ENCODE results near the gene CFD.

CFD gene

GRCh38 chr19:875265-875879 lies 15.9 kb downstream of the CFD start:
- no peak for TF ChIP-seq CTCF (IDR thresholded peaks at IDR 0.05)

DNA sequence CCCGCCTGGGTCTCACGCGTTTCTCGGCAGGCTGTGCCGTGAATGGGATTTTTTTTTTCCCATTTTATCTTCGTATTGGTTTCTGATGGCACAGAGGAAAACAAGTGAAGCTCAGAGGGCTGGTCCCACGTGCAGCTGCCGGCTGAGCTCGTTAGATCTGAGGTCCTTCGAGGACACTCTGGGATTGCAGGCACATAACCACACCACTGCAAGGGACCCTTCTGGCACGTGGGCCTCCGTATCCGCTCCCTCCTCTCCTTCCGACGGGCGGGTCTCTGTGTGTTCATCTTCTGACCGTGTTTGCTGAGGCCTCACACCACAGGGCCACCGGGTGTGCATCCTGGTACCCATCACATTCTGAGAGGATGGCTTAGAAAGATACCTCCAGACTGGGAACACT lies 16.6 kb downstream of the CFD start:
- no peak for TF ChIP-seq CTCF (IDR thresholded peaks at IDR 0.05)

GRCh38 chr19:876780-877314 lies 17.4 kb downstream of the CFD start:
- TF ChIP-seq CTCF (IDR thresholded peaks at IDR 0.05): no peak

GRCh38 chr19:879711-880438 lies 20.4 kb downstream of the CFD start:
- no peak for TF ChIP-seq CTCF (IDR thresholded peaks at IDR 0.05)

GRCh38 chr19:881385-882071 lies 22.1 kb downstream of the CFD start:
- TF ChIP-seq CTCF (IDR thresholded peaks at IDR 0.05): no peak

DNA sequence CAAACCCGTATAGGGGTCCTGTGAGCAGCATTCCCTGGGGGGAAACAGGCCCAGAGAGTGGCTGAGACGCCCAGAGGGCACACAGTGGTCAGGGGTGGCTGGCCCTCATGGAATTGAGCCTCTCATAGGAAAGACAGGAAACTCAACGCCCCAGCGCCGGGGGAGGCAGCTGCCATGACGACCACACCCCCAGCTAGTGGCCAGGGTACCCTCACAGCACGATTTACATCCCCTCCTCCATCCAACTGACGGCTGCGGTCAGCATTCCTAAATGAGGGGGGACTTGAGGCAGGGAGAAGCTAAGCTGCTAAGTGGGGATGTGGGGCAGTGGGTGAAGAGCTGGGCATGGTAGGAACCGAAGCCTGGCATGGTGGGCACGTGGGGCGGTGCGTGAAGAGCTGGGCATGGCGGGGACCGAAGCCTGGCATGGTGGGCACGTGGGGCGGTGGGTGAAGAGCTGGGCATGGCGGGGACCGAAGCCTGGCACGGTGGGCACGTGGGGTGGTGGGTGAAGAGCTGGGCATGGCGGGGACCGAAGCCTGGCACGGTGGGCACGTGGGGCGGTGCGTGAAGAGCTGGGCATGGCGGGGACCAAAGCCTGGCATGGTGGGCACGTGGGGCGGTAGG lies 23.5 kb downstream of the CFD start:
- TF ChIP-seq CTCF (IDR thresholded peaks at IDR 0.05): no peak

- TF ChIP-seq CTCF (IDR thresholded peaks at IDR 0.05): no peak
These were observed 24.3 kb downstream of the CFD start for GRCh38 chr19:883661-884211.
